ENCODE data around the gene MAGED1. TPM values are rescaled to one million over a fixed set of nuclear protein-coding genes. Genes with fewer than 3 reads are reported as not detected.

Gene MAGED1
- total RNA-seq, 4 donors from 2014 or later = 34.2 to 54.8 (median 43.5) TPM

DNA sequence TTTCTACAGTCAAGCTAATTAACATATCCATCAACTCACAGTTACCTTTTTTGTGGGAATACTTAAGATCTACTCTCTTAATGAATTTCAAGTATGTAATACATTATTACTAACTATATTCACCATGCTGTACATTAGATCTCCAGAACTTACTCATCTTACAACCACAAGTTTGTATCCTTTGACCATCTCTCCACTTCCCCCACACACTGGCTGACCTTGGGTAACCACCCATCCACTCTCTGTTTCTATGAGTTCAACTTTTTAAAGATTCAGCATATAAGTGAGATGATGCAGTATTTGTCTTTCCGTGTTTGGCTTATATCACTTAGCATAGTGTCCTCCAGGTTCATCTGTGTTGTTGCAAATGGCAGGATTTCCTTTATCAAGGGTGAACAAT lies 30.5 kb upstream of the MAGED1 start:
- ATAC-seq = no peak
- Histone ChIP-seq H3K36me3 (no peaks in the 10 kb centered on the region), H3K27ac (no peak overlapping the region), H3K4me3 (no peak overlapping the region), H3K9me3 (no peaks in the 10 kb centered on the region), H3K4me1 (no peaks in the 10 kb centered on the region), H3K27me3 (no peaks in the 10 kb centered on the region)
- TF ChIP-seq, protein P1, sequence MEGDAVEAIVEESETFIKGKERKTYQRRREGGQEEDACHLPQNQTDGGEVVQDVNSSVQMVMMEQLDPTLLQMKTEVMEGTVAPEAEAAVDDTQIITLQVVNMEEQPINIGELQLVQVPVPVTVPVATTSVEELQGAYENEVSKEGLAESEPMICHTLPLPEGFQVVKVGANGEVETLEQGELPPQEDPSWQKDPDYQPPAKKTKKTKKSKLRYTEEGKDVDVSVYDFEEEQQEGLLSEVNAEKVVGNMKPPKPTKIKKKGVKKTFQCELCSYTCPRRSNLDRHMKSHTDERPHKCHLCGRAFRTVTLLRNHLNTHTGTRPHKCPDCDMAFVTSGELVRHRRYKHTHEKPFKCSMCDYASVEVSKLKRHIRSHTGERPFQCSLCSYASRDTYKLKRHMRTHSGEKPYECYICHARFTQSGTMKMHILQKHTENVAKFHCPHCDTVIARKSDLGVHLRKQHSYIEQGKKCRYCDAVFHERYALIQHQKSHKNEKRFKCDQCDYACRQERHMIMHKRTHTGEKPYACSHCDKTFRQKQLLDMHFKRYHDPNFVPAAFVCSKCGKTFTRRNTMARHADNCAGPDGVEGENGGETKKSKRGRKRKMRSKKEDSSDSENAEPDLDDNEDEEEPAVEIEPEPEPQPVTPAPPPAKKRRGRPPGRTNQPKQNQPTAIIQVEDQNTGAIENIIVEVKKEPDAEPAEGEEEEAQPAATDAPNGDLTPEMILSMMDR (IDR thresholded peaks at IDR 0.05) = no peak
- TF ChIP-seq POLR2A (IDR thresholded peaks at IDR 0.05) = no peak
- 88% methylated on average over 1 of the region's 1 CpG; no CpG with 5 or more reads in 1 of the 2 donors for WGBS, 2 donors (ENCODE audit: low coverage in 1 of 2)

DNA sequence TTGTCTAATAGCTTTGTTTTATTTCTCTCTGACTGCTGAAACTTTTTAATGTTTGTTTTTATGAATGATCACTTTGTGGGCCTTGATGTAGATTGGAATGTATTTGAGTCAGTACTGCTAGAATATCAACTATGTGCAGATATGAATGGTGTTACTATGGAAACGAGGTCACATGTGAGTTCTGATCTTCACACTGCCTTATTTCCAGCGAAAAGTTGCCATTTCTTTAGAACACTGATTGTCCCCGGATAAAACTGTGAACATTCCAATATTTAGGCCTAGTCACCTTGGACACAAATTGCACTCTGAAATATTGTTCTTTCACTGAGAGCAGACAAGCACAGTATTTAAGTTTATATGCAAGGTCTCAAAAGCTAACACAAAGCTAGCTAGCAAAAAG lies 27.2 kb upstream of the MAGED1 start:
- Histone ChIP-seq H3K36me3 (no peaks in the 10 kb centered on the region), H3K4me3 (no peak overlapping the region), H3K27me3 (no peaks in the 10 kb centered on the region), H3K9me3 (no peaks in the 10 kb centered on the region), H3K27ac (no peak overlapping the region), H3K4me1 (no peaks in the 10 kb centered on the region)
- WGBS, 2 donors (ENCODE audit: low coverage in 1 of 2) = 56 to 65% methylated on average over 2 to 3 of the region's 3 CpGs
- ATAC-seq = no peak
- TF ChIP-seq POLR2AphosphoS5 (IDR thresholded peaks at IDR 0.05) = no peak
- TF ChIP-seq, protein P1 (IDR thresholded peaks at IDR 0.05) = no peak

DNA sequence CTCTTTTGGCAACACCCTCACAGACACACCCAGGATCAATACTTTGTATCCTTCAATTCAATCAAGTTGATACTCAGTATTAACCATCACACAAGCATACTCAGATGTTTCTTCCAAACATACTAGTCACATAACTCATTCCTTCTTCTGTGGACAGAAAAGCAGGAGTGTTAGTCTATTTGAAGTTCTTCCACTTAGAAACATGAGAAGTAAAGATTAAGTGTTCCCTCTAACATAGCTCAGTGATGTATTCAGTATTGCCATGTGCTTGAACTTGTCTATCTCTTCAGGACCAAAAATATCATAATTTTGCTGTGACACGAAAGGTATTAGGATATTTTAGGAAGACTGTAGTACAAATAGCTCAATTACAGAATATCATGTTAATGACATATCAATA lies 25.8 kb upstream of the MAGED1 start:
- Histone ChIP-seq H3K36me3 (no peaks in the 10 kb centered on the region), H3K4me3 (no peak overlapping the region), H3K4me1 (no peaks in the 10 kb centered on the region), H3K27me3 (no peaks in the 10 kb centered on the region), H3K27ac (no peak overlapping the region), H3K9me3 (no peaks in the 10 kb centered on the region)
- no peak for ATAC-seq
- TF ChIP-seq POLR2AphosphoS5 (IDR thresholded peaks at IDR 0.05) = no peak
- TF ChIP-seq, protein P1 (IDR thresholded peaks at IDR 0.05) = no peak
- 83 to 92% methylated on average over 1 of the region's 1 CpG for WGBS, 2 donors (ENCODE audit: low coverage in 1 of 2)

DNA sequence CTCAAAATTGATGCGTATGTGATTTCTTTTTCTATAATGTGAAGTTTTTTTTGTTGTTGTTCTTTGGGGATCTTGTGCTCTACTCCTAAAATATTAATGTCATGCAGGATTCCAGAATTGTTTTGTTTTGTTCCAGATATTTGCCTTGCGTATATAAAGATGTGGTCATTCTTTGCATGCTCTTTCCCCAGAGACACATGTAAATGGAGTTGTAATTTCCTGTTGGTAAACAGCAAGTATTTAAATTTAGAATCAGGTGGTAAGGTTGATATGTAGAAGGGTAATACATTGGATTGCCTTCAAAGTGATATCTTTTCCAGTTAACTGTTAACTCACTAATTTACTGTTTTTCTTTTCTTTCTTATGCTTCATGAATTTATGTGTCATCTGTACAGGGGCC lies 23.1 kb upstream of the MAGED1 start:
- TF ChIP-seq POLR2A (IDR thresholded peaks at IDR 0.05) = no peak
- no peak for TF ChIP-seq POLR2AphosphoS5 (IDR thresholded peaks at IDR 0.05)
- TF ChIP-seq EP300 (IDR thresholded peaks at IDR 0.05) = no peak
- TF ChIP-seq, protein P1 (IDR thresholded peaks at IDR 0.05) = no peak
- Histone ChIP-seq H3K4me1 (no peaks in the 10 kb centered on the region), H3K27ac (no peak overlapping the region), H3K4me3 (no peak overlapping the region), H3K36me3 (no peaks in the 10 kb centered on the region), H3K27me3 (no peaks in the 10 kb centered on the region), H3K9me3 (no peaks in the 10 kb centered on the region)
- WGBS, 2 donors (ENCODE audit: low coverage in 1 of 2) = 100% methylated on average over 1 to 2 of the region's 2 CpGs
- ATAC-seq = no peak

DNA sequence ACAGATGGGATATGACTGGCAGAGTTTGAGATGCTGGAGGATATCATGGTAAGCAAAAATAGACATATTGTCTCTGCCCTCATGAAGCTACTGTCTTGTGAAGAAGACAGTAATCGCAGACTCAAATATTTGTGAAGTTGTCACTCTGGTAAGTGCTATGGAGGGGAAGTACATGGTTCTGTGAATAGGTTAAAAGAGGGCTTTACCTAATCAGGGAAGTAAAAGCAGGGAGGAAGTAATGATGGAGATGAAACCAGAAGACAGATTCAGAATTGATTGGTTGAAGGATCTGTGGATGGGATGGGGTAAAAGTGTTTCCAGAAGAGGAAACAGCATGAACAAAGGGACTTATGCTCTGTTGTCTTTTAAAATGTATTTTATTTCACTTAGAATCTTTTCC lies 19.3 kb upstream of the MAGED1 start:
- H3K9me3 ChIP-seq = no peaks in the 10 kb centered on the region
- 100% methylated on average over 1 of the region's 1 CpG for WGBS, 2 donors (ENCODE audit: low coverage in 1 of 2)
- no peak overlapping the region for H3K27ac ChIP-seq
- no peak overlapping the region for H3K4me3 ChIP-seq
- no peak for TF ChIP-seq POLR2AphosphoS5 (IDR thresholded peaks at IDR 0.05)
- TF ChIP-seq POLR2A (IDR thresholded peaks at IDR 0.05) = no peak
- no peaks in the 10 kb centered on the region for H3K27me3 ChIP-seq
- no peaks in the 10 kb centered on the region for H3K4me1 ChIP-seq
- H3K36me3 ChIP-seq = no peaks in the 10 kb centered on the region
- no peak for ATAC-seq

DNA sequence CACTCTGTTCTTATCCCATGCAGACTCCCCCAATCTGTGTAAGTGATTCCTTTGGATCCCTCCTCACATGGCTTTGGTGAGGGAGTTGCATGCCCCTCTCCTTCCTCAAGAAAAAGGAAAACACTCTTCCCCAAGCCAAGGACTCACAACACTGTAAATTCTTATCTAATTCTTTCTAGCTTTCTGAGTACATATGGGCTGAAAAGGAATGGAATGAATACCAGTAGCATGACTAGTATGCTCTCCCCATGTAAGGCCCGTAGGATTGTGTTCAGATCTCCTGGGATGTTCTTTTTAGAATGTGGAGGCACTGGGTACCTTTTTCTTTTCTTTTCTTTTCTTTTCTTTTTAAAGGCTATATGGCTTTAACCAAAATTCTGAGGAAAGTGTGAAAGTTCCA lies 17.0 kb upstream of the MAGED1 start:
- 43% methylated on average over 1 of the region's 1 CpG; no CpG with 5 or more reads in 1 of the 2 donors for WGBS, 2 donors (ENCODE audit: low coverage in 1 of 2)
- no peak for ATAC-seq
- no peaks in the 10 kb centered on the region for H3K9me3 ChIP-seq

More for the DNA sequence above, 17.0 kb upstream of the MAGED1 start:
- Histone ChIP-seq H3K36me3 (no peaks in the 10 kb centered on the region), H3K27ac (no peak overlapping the region), H3K27me3 (no peaks in the 10 kb centered on the region), H3K4me1 (no peaks in the 10 kb centered on the region), H3K4me3 (no peak overlapping the region)
- TF ChIP-seq EP300 (IDR thresholded peaks at IDR 0.05) (no peak), POLR2A (IDR thresholded peaks at IDR 0.05) (no peak), POLR2AphosphoS5 (IDR thresholded peaks at IDR 0.05) (no peak)
- TF ChIP-seq, protein P1 (IDR thresholded peaks at IDR 0.05) = no peak

All from gastroesophageal sphincter (tissue), 4 donors.